Left kidney (tissue), 2 donors: ENCODE results near the gene PSAPL1. TPM values are rescaled to one million over a fixed set of nuclear protein-coding genes. Genes with fewer than 3 reads are reported as not detected.
"Not testable (repeated sequence)": the region's sequence is repeated elsewhere in the genome, so short reads cannot be mapped to it uniquely, and the experiment has no call there.

Source experiments
- DNase-seq: peaks from one replicate; pipeline ENCODE4 v3.0.0-alpha.2; 2013
- polyA plus RNA-seq: library from polyadenylated mRNA; unstranded; fragments of 120-200 nt; gene quantifications from one replicate; pipeline ENCODE4 v1.2.1, GENCODE V29; 2013; ENCODE audit not compliant: insufficient read length

PSAPL1 gene
- polyA plus RNA-seq, 1 donor, result not detected

GRCh38 chr4:7458477-7458876, 23.7 kb upstream of the PSAPL1 start:
- DNase-seq, result no peak

GRCh38 chr4:7458066-7458425, 23.3 kb upstream of the PSAPL1 start:
- DNase-seq, result no peak

GRCh38 chr4:7457201-7458065, 22.7 kb upstream of the PSAPL1 start:
- DNase-seq, result no peak

- DNase-seq, result not testable (repeated sequence)
Observed at GRCh38 chr4:7452802-7453201, 18.1 kb upstream of the PSAPL1 start.

- no peak for DNase-seq
Observed at GRCh38 chr4:7451800-7452199, 17.1 kb upstream of the PSAPL1 start.

- DNase-seq, result no peak
Observed at GRCh38 chr4:7451434-7451789, 16.7 kb upstream of the PSAPL1 start.

GRCh38 chr4:7450775-7451433, 16.2 kb upstream of the PSAPL1 start:
- no peak for DNase-seq

- DNase-seq, result no peak
Observed at GRCh38 chr4:7448036-7448435, 13.3 kb upstream of the PSAPL1 start.

GRCh38 chr4:7447236-7447635, 12.5 kb upstream of the PSAPL1 start:
- no peak for DNase-seq

GRCh38 chr4:7444731-7445130, 10.0 kb upstream of the PSAPL1 start:
- DNase-seq, result no peak

- no peak for DNase-seq
Observed at GRCh38 chr4:7444314-7444713, 9.6 kb upstream of the PSAPL1 start.

- DNase-seq, result no peak
Observed at GRCh38 chr4:7442574-7443162, 7.9 kb upstream of the PSAPL1 start.

GRCh38 chr4:7441201-7441600, 6.5 kb upstream of the PSAPL1 start:
- no peak for DNase-seq

GRCh38 chr4:7439699-7440098, 5.0 kb upstream of the PSAPL1 start:
- no peak for DNase-seq

- no peak for DNase-seq
Observed at GRCh38 chr4:7436256-7436655, 1.5 kb upstream of the PSAPL1 start.

- DNase-seq, result no peak
Observed at GRCh38 chr4:7435471-7436061, 836 bp upstream of the PSAPL1 start.

GRCh38 chr4:7434141-7434765, 477 bp downstream of the PSAPL1 start:
- no peak for DNase-seq

GRCh38 chr4:7433376-7434140, 1.2 kb downstream of the PSAPL1 start:
- DNase-seq, result no peak

GRCh38 chr4:7432531-7433375, 2.0 kb downstream of the PSAPL1 start:
- no peak for DNase-seq

GRCh38 chr4:7431696-7432530, 2.8 kb downstream of the PSAPL1 start:
- DNase-seq, result no peak
